NCI-H2196 treated with DMSO at 0.1 percent for 48 hours (cell line): ENCODE results near the gene MRPS24.
"Not testable (repeated sequence)": the region's sequence is repeated elsewhere in the genome, so short reads cannot be mapped to it uniquely, and the experiment has no call there.

Experiments used
- DNase-seq: peaks from one replicate; lab custom pipeline; 2025; ENCODE audit not compliant: unreplicated experiment; lab: John Stamatoyannopoulos, UW

The MRPS24 gene

DNA sequence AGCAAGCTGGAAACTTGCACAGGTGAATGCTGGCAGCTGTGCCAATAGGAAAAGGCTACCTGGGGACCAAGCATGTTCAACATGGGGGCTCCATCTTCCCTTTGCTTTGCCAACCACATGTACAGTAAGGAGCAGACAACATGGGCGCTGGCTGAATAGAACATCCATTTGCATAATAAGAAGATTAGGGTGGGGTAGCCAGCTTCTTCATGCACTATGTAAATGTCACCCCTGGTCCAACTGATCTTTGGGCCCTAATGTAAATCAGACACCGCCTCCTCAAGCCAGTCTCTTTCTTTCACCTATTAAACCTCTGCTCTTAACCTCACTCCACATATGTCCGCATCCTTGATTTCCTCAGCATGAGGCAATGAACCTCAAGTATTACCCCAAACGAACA is 26.0 kb downstream of the MRPS24 start:
- DNase-seq, result no peak

DNA sequence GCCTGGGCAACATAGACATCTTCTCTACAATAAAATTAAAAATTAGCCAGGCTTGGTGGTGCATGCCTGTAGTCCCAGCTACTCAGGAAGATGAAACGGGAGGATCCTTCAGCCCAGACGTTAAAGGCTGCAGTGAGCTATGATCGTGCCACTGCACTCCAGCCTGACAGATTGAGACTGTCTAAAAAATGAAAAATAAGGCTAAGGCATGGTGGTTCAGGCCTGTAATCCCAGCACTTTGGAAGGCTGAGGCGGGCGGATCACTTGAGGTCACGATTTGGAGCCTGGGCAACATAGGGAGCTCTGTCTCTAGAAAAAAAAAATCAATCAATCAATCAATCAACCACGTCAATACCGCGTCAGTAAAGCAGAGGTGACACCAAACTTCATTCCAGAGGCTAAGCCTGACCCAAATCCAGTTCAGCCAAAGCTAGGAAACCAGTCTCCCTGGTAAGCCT is 31.1 kb downstream of the MRPS24 start:
- DNase-seq, result no peak

DNA sequence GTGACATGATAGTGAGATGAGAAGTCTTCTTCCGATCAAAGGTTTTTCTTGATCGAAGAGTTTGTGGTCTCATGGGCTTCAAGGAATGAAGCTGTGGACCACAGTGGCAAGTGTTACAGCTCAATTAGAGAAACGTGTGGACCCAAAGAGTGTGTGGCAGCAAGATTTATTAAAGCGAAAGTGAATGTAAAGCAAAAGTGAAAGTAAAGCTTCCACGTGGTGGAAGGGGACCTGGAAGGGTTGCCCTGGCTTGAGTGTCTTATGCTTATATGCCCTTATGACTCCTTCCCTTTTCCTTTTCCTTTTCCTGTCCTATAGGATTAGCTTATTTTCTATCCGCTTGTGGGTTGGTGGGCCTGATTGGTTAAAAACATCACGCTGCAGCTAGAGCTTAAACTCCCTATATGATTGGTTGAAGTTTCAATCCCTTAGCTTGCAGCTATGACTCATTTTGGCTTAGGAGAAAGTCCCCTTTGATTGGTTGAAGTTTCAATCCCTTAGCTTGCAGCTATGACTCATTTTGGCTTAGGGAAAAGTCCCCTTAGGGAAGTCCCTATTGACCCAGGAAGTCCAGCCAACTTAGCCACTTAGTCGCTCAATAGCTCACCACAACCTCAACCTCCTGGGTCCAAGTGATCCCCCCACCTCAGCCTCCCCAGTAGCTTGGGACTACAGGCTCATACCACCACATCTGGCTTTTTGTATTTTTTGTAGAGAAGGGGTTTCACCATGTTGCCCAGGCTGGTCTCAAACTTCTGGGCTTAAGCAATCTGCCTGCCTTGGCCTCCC is 34.7 kb downstream of the MRPS24 start:
- no peak for DNase-seq

DNA sequence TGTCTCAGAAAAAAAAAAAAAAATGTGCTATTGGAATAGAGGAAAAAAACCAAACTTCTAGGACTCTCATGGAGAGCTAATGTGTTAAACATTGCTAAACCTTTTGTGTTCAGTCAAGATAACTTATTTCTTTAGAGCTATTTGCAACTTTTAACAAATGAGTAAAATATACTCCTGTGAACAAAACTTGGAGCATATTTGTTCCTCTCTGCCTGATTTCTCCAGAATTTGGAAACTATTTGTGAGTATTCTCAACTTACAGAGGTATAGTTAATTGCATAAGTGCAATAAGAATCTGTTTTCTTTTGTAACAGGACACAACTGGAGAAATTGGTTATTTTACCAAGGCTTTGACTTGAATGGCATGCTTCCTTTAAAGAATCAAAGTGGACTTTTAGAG is 38.4 kb downstream of the MRPS24 start:
- DNase-seq, result not testable (repeated sequence)

DNA sequence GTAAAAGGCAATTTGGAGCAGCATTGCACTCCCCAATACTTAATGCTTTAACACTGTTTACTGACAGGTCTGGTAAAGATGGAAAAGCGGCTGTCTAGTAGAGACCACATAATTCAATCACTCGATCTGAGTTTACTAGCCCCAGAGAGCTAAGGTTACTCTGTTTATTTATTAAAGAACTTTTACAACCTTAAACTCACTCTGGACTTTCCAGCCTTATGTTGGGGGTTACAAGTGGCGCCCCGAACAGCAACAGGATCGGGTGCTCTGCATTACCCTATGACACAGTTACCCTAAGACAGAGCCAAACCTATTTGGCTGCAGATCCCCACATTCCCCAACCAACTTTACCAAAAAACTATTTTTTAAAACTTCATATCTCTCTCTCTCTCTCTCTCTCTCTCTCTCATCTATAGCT is 43.9 kb downstream of the MRPS24 start:
- DNase-seq, result no peak

DNA sequence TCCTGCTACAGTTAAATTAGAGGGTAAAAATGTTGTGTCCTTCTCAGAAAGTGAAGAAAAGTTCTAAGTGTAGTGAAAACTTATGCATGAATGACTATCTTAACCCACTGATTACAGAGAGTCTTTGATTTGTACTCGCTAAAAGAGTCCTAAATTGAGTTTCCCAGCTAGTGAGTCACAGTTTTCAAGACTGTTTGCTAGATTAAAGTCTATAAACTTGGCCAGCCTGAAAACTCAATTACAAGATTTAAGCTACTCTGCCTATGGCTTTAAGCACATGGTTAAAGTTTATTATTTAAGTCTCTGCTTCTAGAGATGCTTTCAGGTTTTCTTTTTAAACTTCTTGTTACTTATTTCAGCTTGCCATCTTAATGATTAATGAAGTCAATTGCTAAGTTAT is 44.4 kb downstream of the MRPS24 start:
- DNase-seq, result no peak

DNA sequence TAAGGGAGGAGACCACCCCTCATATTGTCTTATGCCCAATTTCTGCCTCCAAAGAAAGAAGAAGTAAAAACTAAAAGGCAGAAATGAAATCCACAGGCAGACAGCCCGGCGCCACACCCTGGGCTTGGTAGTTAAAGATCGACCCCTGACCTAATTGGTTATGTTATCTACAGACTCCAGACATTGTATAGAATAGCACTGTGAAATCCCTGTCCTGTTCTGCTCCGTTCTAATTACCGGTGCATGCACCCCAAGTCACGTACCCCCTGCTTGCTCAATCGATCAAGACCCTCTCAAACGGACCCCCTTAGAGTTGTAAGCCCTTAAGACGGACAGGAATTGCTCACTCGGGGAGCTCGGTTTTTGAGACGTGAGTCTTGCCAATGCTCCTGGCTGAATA is 44.8 kb downstream of the MRPS24 start:
- DNase-seq, result not testable (repeated sequence)

DNA sequence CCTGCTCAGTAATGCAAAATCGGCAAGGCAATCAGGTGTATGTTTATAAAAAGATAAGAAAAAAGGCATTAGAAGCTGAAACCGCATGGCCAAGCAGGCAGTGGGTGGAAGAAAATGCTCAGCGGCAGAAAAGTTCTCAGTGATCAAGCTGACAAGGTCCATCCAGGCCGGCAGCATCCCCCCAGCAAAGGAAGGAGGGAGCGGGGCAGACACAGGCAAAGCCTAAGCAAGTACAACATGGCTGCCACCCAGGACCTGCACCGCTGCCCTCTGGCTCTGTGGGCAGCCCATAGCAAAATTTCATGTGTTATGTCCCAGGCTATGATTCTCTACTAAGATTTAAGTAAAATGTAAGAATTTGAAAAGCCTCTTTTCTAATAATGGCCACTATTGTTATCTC is 45.4 kb downstream of the MRPS24 start:
- DNase-seq, result no peak

DNA sequence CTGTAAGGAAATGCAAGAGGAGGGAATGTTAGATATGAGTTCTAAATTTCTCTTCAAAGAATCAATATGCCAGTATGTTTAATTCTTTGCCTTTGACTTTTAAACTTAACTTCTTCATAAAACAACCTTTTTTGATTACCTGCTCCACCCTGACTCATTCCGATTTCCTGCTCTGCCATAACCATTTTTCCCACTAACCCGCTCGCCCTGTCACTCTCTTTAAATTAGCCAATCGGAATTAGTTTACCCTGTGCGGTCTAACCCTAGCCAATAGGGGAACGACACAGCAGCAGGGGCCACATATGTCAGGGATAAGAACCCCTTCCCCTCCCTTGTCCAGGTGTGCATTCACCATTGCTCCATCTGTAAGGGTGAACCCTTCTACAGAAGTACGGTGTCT is 45.9 kb downstream of the MRPS24 start:
- DNase-seq, result not testable (repeated sequence)
